ENCODE results near the gene GRIN3B. TPM values are rescaled to one million over a fixed set of nuclear protein-coding genes. Genes with fewer than 3 reads are reported as not detected.
A peak's percentile ranks its signal among the peaks of the same experiment; 100 is the strongest.

The GRIN3B gene
- total RNA-seq, 1 donor from 2014 or later: not detected

DNA sequence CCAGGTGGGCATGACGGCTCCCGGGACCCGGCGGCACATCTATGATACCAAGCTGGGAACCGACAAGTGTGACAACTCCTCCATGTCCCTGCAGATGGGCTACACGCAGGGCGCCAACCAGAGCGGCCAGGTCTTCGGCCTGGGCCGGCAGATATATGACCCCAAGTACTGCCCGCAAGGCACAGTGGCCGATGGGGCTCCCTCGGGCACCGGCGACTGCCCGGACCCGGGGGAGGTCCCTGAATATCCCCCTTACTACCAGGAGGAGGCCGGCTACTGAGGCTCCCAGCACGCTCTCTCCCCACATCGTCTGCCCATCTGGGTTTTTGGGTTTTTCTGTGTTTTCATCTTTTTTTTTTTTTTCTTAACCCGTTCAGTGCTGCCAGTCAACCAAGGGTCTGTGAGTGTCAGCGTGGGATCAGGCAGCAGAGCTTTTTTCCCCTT is 37.4 kb downstream of the GRIN3B start:
- ATAC-seq (no peak), DNase-seq (no peak)
- intact Hi-C loops (cut with micrococcal nuclease): no loop called here

DNA sequence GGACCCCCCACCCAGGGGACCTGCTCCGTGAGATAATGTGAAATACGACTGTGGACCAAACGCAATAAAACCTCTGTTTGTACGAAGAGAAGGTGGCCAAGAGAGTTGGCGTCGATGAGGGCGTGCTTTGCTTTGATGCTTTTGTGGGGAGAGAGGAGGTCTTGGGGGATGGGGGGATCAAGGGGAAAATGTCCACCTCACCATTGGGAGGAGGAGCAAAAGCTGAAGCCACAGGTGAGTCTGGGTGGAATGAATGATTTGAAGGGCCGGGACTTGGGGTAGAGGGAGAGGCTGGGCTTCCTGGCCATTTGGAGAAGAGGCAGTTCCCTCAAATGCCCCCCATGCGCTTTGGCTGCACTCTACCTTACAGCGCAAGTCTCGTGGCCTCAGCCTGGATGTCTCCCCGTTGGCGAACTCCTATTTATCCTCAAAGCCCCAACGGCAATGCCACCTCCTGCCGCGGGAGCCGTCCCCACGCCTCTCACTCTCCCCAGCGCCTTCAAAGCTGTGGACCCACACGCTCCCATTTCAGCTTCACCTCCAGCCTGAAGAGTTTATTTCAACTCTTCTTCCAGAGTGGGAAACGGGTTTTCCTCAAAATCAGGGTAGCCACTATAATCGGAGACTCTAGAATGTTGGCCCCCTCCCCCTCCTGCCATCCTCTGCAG is 38.9 kb downstream of the GRIN3B start:
- no peak for ATAC-seq
- intact Hi-C loops (cut with micrococcal nuclease): no loop called here

DNA sequence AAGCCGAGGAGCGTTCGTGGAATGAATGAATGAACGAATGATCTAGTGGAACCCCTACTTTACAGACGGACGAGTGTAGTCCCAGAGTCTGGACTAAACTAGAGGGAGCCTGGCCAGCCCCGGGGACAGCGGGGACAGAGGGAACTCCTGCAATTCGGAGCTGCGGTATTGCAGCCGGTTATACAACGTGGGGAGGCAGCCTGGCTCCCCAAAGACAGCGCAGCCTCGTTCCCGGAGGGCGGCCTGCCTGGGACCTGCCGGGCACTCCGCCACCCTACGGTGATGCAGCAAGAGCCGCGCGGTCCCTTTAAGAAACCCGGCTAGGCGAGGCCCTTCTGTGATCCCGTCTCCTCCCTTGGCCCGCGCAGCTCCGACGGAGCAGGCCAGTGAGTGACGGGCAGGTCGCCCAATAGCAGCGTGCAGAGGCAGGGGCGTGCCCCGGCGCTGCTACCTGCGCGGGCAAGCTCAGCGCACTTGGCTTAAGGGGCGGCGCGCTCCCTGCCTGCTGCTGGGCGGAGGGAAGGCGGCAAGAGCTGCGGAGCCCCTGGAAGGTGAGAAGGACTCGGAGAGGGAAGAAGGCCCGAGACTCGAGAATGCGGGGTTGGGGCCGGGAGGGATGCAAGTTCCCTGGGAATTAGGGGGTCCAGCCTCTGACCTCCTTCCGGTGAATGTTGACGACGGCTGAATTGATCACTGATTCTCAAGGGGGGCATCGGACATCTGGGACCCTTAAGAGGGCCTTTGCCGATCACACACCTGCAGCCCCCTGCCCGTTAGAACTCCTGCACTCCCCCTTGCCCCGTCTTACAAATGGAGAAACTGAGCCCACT is 39.6 kb downstream of the GRIN3B start, which contains the start of gene ABCA7:
ABCA7 (plus strand) TSS at position 462 of the 830 bp plus-strand sequence. CDS start 1,255 bp downstream, outside the sequence.
- ATAC-seq (peak; percentile 96), DNase-seq (peak; percentile 99)
- intact Hi-C loops (cut with micrococcal nuclease): no loop called here

More for the DNA sequence above, 38.9 kb downstream of the GRIN3B start:
- peak; percentile 21 for DNase-seq

DNA sequence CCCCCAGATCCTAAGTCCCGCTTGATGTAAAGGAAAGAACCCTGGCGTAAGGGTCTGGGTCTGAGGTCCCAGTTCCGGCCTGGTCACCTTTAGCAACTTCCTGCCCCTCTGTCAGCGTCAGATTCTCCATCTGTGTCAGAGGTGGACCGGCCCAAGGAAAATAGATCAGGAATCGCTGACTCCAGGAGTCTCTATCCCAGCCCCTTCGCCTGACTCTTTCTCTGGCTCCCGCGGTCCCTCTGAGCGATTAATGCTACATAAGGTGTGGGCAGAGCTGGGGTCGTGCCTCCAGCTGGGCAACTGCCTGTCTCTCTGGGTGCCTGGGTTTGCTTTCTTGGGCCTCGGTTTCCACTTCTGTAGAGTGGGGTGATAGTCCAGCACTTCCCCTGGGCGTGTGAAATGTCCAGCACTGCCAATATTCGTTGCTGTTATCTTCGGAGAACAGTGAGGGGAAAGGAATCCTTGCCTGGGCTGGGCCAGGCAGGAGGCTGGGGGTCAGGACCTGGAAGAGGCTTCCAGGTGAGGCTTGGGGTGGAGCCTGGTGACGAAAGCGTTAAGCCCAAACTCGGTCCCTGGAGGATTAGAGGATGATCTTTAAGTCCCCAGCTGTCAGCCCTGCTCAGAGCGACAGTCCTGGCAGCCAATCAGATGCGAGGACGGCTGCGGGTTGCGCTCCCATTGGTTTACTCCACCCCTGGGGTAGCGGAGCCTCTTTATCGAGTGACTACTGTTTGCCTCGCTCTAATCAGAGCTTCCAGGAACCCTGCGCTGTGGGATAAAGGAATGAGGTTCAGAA is 40.5 kb downstream of the GRIN3B start:
- intact Hi-C loops (cut with micrococcal nuclease): no loop called here
- ATAC-seq: peak; percentile 80
- DNase-seq: peak; percentile 93

DNA sequence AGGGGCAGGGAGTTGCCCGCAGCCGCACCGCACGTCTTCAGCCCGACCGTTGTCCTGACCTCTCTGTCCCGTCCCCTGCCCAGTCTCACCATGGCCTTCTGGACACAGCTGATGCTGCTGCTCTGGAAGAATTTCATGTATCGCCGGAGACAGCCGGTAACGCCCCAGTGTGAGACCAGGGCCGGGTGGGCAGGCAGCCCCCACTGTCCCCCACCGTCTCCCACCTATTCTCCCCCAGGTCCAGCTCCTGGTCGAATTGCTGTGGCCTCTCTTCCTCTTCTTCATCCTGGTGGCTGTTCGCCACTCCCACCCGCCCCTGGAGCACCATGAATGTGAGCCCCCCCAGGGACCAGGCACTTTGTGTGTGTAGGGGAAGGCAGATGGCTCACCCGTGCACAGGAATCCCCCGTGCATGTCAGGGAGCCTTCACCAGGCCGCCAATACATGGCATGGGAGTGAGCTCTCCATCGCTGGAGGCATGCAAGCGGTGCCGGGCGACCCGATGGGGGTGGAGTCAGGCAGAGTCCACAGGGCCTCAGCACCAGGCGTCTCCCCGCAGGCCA is 41.1 kb downstream of the GRIN3B start:
- DNase-seq: no peak
- ATAC-seq: no peak
- intact Hi-C loops (cut with micrococcal nuclease): no loop called here

DNA sequence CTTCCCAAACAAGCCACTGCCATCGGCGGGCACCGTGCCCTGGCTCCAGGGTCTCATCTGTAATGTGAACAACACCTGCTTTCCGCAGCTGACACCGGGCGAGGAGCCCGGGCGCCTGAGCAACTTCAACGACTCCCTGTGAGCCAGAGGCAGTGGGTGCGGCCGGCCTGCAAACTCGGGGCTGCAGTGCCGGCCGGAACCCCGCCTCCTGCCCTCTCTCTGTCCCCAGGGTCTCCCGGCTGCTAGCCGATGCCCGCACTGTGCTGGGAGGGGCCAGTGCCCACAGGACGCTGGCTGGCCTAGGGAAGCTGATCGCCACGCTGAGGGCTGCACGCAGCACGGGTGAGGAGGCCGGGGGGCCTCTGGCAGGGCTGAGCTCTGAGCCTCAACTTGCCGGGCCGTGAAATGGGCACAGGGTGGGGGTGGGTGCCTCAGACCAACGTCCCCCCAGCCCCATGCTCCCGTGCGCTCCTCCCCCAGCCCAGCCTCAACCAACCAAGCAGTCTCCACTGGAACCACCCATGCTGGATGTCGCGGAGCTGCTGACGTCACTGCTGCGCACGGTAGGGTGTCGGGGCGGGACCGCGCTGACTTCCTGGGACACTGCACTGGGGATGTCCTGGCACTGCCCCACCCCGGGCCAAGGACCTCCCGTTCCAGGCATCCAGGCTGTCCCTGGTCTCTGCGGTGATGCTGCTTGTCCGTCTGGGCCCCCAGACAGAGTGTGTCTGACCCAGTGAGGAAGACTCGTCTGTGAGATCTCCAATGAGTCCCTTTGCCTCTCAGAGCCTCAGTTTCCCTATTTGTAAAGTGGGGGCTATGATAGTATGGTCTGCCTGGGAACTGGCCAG is 41.8 kb downstream of the GRIN3B start:
- ATAC-seq (no peak), DNase-seq (peak; percentile 41)
- intact Hi-C loops (cut with micrococcal nuclease): no loop called here

DNA sequence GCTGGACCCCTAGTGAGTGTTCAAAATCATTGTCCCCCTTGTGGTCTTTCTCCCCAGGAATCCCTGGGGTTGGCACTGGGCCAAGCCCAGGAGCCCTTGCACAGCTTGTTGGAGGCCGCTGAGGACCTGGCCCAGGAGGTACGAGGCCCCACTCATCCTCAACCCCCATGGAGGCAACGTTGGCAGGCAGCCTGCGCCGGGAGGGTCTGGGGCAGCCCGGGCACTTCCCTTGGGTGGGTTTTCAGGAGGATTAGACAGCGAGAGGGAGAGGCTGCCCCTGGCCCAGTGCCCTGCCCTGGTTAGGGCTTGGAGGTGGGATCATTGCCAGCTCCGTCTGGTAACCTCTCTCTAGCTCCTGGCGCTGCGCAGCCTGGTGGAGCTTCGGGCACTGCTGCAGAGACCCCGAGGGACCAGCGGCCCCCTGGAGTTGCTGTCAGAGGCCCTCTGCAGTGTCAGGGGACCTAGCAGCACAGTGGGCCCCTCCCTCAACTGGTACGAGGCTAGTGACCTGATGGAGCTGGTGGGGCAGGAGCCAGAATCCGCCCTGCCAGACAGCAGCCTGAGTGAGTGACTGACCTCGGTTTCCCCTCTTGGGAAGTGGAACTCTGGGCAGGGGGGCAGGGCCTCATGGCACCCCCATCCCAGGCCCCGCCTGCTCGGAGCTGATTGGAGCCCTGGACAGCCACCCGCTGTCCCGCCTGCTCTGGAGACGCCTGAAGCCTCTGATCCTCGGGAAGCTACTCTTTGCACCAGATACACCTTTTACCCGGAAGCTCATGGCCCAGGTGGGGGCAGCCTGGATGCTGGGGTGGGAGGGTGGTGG is 42.7 kb downstream of the GRIN3B start:
- DNase-seq (peak; percentile 24), ATAC-seq (no peak)
- intact Hi-C loops (cut with micrococcal nuclease): no loop called here

DNA sequence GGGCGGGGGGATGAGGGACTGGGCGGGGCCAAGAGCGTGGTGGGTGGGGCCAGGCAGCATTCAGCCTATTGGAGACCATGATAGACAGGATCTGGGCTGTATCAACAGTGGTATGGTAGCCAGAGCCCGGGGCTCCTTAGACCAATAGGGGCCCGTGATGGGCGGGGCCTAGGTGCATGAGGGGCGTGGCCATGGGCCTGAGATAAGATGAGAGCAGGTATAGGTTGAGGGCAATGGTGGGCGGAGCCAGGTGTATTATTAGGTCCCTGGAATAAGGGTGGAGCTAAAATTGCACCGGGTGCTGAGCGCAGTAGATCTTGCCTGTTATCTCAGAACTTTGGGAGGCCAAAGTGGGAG is 45.0 kb downstream of the GRIN3B start:
- intact Hi-C loops (cut with micrococcal nuclease): no loop called here
- no peak for ATAC-seq
- no peak for DNase-seq

DNA sequence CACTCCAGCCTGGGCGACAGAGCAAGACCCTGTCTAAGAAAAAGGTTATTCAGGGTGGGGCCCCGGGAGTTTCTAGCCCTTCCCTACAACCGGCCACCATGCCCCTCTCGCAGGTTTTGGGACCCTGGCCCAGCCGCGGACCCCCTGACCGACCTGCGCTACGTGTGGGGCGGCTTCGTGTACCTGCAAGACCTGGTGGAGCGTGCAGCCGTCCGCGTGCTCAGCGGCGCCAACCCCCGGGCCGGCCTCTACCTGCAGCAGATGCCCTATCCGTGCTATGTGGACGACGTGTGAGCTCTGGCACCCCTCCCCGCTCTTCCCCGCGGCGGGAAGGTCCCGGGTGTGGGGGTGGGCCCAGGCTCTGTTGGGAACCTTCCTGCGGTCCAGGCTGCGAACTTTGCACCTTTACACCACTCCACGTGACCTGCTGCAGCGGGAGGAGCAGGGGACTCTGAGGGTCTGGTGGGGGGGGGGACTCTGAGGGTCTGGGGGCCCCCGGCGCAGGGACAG is 46.0 kb downstream of the GRIN3B start:
- DNase-seq (no peak), ATAC-seq (no peak)
- intact Hi-C loops (cut with micrococcal nuclease): no loop called here

DNA sequence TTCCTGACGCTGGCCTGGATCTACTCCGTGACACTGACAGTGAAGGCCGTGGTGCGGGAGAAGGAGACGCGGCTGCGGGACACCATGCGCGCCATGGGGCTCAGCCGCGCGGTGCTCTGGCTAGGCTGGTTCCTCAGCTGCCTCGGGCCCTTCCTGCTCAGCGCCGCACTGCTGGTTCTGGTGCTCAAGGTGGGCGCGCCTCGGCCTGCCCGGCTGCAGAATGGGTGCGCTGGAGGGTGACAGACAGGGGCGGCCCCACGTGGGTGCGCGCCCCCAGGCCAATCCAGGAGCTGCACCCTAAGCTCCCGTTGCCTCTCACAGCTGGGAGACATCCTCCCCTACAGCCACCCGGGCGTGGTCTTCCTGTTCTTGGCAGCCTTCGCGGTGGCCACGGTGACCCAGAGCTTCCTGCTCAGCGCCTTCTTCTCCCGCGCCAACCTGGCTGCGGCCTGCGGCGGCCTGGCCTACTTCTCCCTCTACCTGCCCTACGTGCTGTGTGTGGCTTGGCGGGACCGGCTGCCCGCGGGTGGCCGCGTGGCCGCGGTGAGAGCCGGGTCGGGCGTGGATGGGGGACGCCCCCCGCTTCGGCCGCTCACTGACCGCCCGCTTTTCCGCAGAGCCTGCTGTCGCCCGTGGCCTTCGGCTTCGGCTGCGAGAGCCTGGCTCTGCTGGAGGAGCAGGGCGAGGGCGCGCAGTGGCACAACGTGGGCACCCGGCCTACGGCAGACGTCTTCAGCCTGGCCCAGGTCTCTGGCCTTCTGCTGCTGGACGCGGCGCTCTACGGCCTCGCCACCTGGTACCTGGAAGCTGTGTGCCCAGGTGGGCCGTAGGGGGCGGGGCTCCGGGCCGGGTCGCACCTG is 46.8 kb downstream of the GRIN3B start:
- ATAC-seq (no peak), DNase-seq (no peak)
- intact Hi-C loops (cut with micrococcal nuclease): no loop called here

DNA sequence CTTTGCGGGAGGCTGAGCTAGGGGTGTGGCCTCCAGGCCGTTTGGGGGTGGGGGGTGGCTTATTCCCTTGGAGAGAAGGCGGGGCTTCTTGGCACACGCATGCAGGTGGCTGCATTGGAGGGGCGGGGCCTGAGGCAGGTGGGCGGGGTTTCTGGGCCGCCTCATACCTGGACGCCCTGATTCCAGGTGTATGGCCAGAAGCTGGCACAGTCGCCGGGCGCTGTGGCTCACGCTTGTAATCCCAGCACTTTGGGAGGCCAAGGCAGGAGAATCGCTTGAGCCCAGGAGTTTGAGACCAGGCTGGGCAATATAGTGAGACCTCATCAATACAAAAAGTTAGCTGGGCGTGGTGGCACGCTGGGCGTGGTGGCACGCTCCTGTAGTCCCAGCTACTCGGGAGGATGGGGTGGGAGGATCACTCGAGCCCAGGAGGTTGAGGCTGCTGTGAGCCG is 47.5 kb downstream of the GRIN3B start:
- ATAC-seq (no peak), DNase-seq (no peak)
- intact Hi-C loops (cut with micrococcal nuclease): no loop called here

DNA sequence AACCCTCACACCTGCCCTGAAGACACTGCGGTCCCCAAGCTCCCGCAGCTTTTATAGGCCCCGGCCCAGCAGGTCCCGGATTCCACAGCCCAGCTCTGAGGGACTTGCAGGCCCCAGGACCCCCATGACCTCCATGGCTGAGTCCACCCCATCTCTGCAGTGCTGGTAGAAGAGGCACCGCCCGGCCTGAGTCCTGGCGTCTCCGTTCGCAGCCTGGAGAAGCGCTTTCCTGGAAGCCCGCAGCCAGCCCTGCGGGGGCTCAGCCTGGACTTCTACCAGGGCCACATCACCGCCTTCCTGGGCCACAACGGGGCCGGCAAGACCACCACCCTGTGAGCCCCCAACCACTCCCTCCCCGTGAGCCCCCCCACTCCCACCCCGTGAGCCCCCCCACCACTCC is 48.9 kb downstream of the GRIN3B start:
- intact Hi-C loops (cut with micrococcal nuclease): no loop called here

DNA sequence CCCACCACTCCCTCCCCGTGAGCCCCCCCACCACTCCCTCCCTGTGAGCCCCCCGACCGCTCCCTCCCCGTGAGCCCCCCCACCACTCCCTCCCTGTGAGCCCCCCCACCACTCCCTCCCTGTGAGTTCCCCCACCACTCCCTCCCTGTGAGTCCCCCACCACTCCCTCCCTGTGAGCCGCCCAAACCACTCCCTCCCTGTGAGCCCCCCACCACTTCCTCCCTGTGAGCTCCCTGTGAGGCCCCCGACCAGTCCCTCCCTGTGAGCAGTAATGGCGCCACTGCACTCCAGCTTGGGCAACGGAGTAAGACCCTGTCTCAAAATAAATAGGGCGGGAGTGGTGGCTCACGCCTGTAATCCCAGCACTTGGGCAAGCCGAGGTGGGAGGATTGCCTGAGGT is 49.6 kb downstream of the GRIN3B start:
- intact Hi-C loops (cut with micrococcal nuclease): no loop called here
- DNase-seq (no peak), ATAC-seq (no peak)

More for the DNA sequence above, 48.9 kb downstream of the GRIN3B start:
- no peak for DNase-seq
- ATAC-seq: no peak

DNA sequence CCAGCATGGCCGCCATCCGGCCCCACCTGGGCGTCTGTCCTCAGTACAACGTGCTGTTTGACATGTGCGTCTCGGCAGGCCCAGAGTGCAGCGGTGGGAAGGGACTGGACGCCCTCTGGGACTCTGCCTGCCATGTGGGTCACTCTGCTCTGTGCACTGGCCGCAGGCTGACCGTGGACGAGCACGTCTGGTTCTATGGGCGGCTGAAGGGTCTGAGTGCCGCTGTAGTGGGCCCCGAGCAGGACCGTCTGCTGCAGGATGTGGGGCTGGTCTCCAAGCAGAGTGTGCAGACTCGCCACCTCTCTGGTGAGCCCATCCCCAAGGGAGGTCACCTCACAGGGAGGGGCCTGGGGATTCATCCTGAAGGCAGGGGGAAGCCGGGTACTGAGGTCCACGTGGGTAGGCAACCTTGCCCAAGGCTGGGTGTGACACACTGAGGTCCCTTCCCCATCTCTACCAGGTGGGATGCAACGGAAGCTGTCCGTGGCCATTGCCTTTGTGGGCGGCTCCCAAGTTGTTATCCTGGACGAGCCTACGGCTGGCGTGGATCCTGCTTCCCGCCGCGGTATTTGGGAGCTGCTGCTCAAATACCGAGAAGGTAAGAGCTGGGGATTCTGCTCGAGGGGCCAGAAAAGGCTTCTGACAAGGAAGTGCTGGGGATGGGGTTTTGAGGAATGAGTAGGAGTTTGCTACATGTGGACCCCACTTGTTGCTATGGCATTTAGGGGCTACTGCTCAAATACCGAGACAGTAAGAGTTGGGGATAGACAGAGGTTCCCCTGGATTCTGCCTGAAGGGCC is 51.0 kb downstream of the GRIN3B start:
- intact Hi-C loops (cut with micrococcal nuclease): no loop called here
- DNase-seq (no peak), ATAC-seq (no peak)

DNA sequence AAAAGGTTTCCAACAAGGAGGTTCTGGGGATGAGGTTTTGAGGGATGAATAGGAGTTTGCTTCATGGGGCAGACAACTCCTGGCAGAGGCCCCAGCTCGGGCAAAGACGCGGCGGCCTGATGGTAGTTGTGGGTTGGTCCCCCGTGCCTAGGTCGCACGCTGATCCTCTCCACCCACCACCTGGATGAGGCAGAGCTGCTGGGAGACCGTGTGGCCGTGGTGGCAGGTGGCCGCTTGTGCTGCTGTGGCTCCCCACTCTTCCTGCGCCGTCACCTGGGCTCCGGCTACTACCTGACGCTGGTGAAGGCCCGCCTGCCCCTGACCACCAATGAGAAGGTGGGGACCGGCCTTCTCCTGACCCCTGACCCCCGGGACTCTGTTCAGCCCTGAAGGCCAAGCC is 51.6 kb downstream of the GRIN3B start:
- ATAC-seq: no peak
- no peak for DNase-seq
- intact Hi-C loops (cut with micrococcal nuclease): no loop called here

All from left ventricle myocardium superior (tissue), 1 donor.